Breast epithelium (tissue), 3 donors: Measurements from ENCODE around the gene SLC25A44.

Experiments used
- POLR2AphosphoS5 ChIP-seq, 3 donors: sonication (generic); formaldehyde crosslinking; IDR thresholded peaks; one replicate each; pipeline ENCODE4 v1.6.1; 2017; ENCODE audit warnings: antibody characterized with exemption in 3 of 3
- TF ChIP-seq, protein P1 (sequence below), 3 donors: fragments of 450-650 bp; IDR thresholded peaks; one replicate each; pipeline ENCODE4 v1.5.1; 2016 to 2017; ENCODE audit warnings: antibody characterized with exemption in 3 of 3, mild to moderate bottlenecking in 3 of 3, moderate library complexity in 3 of 3

DNA sequence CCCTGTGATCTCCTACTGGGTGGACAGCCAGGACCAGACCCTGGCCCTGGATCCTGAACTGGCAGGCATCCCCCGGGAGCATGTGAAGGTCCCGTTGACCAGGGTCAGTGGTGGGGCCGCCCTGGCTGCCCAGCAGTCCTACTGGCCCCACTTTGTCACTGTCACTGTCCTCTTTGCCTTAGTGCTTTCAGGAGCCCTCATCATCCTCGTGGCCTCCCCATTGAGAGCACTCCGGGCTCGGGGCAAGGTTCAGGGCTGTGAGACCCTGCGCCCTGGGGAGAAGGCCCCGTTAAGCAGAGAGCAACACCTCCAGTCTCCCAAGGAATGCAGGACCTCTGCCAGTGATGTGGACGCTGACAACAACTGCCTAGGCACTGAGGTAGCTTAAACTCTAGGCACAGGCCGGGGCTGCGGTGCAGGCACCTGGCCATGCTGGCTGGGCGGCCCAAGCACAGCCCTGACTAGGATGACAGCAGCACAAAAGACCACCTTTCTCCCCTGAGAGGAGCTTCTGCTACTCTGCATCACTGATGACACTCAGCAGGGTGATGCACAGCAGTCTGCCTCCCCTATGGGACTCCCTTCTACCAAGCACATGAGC, 17.2 kb upstream of the SLC25A44 start:
- TF ChIP-seq, protein P1, sequence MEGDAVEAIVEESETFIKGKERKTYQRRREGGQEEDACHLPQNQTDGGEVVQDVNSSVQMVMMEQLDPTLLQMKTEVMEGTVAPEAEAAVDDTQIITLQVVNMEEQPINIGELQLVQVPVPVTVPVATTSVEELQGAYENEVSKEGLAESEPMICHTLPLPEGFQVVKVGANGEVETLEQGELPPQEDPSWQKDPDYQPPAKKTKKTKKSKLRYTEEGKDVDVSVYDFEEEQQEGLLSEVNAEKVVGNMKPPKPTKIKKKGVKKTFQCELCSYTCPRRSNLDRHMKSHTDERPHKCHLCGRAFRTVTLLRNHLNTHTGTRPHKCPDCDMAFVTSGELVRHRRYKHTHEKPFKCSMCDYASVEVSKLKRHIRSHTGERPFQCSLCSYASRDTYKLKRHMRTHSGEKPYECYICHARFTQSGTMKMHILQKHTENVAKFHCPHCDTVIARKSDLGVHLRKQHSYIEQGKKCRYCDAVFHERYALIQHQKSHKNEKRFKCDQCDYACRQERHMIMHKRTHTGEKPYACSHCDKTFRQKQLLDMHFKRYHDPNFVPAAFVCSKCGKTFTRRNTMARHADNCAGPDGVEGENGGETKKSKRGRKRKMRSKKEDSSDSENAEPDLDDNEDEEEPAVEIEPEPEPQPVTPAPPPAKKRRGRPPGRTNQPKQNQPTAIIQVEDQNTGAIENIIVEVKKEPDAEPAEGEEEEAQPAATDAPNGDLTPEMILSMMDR (IDR thresholded peaks at IDR 0.05), result no peak
- no peak for TF ChIP-seq POLR2AphosphoS5 (IDR thresholded peaks at IDR 0.05)
